ENCODE results near the gene FRMD4A.
A peak's percentile ranks its signal among the peaks of the same experiment; 100 is the strongest.

Gene FRMD4A

DNA sequence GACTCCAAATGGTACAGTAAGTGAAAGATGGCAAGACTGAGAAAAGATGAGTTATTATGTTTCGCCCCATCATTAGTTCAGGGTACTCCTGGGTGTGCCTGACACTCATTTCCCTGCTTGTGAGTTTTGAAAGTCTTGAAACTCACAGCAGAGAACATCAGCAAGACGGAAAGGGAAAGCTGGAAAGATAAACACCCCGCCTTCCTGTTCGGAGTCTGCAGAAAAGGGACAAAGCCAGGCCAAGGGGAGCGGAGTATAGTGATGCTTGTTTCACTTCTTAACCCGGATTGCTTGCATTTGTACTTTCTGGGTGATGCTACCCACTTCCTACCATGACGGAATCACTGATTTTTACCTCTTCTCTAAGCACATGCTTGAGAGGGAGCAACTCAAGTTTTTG lies 294.5 kb downstream of the FRMD4A start:
- DNase-seq (ENCODE audit: extremely low read depth, low read depth) = no peak
- TF ChIP-seq, protein P1, sequence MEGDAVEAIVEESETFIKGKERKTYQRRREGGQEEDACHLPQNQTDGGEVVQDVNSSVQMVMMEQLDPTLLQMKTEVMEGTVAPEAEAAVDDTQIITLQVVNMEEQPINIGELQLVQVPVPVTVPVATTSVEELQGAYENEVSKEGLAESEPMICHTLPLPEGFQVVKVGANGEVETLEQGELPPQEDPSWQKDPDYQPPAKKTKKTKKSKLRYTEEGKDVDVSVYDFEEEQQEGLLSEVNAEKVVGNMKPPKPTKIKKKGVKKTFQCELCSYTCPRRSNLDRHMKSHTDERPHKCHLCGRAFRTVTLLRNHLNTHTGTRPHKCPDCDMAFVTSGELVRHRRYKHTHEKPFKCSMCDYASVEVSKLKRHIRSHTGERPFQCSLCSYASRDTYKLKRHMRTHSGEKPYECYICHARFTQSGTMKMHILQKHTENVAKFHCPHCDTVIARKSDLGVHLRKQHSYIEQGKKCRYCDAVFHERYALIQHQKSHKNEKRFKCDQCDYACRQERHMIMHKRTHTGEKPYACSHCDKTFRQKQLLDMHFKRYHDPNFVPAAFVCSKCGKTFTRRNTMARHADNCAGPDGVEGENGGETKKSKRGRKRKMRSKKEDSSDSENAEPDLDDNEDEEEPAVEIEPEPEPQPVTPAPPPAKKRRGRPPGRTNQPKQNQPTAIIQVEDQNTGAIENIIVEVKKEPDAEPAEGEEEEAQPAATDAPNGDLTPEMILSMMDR (IDR thresholded peaks at IDR 0.05; ENCODE audit: low read depth, low read length) = no peak

DNA sequence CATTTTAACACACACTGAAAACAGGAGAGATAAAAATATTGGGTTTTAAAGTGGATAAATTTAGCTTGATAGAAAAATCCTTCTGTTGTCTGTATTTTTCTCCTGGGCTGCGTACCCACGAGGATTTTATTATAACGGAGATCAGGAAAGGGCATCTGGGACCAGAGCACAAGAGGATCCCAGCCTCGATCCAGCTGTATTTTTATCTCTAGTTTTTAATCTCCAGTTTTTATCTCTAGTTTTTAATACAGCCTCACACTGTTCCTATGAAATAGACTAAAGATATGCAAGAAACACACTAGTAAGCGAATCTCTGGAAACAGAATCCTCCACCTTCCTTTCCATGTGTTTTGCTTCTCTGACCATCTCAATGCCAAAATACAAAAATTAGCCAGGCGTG lies 295.2 kb downstream of the FRMD4A start:
- TF ChIP-seq, protein P1 (IDR thresholded peaks at IDR 0.05; ENCODE audit: low read depth, low read length) = no peak

DNA sequence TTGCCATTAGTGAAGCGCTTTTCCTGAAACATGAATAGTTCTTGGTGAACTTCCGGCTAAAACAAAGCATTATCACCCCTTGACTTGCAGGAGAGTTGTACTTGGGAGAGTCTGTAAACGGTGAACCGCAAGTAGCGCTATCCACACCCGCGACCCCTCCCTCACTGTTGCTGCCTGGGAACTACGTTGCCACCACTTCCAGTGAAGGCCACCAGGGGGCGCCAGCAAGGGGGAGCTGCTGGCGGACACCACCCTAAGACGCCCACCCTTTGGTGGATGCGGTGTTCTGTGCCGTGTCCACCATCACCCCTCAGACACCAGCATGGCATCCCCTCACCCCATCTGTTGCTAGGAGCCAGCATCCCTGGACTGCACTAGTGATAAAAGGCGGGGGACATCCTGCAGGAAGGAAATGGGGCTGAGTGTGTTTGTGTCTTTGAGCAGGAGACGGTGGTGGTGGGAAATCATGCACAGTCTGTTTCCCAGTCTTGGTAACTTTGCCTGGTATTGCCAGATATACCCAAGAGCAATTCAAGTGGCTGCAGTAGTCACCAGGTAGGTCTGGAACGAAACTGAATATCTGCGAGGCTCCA lies 298.2 kb downstream of the FRMD4A start:
- DNase-seq (ENCODE audit: extremely low read depth, low read depth) = no peak
- TF ChIP-seq, protein P1 (IDR thresholded peaks at IDR 0.05; ENCODE audit: low read depth, low read length) = peak; percentile 69

More for the DNA sequence above, 295.2 kb downstream of the FRMD4A start:
- no peak for DNase-seq (ENCODE audit: extremely low read depth, low read depth)

DNA sequence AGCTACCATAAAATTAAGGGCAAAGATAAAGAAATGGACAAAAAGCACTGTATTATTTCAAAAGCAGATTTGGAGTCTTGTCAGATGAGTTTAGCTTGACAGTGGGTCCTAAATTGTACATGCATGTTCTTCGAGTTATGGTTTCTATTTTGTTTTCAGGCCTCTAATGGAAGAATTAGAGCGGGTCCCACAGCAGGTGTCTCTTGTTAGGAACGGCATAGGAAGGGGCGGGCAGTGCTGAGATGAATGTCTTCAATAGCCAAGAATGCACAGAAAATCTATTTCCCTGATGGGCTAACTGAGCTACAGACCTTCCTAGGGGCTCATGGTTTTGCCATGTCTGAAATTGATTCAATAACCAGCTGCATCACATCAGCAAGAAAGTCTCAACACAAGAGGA lies 304.4 kb downstream of the FRMD4A start:
- TF ChIP-seq, protein P1 (IDR thresholded peaks at IDR 0.05; ENCODE audit: low read depth, low read length) = no peak

DNA sequence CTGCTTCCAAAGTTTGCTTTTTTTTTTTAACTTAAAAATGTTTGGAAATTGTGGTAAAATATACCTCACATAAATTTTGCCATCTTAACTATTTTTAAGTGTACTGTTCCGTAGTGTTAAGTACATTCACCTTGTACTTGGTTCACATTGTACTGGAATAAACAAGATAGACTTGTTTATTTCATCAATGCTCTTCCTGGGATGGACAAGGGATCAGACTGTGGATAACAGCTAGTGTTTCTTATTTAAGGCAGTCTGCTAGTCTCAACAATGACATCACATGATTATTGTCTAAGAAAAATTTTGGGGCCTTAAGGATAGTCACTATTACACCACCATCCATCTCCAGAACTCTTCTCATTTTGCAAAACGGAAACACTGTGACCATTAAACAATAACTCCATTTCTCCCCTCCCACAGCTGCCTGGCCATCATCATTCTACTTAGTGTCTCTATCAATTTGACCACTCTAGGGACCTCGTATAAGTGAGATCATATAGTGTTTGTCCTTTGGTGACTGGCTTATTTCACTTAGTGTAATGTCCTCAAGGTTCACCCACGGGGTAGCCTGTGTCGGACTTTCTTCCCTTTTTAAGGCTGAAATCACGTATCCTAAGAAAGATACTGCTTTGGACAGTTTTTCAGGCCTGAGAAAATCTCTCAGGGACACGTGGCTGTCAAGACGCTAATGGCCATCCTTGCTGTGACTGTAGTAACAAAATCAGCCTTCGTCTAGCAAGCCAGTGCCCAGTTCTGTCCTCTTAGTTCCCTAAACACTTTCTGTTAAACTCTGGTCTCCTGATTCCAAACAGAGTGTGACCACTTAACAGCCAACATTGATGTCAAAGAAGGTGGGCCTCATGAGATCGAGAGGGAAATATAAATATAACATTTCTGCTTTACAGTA lies 305.2 kb downstream of the FRMD4A start:
- TF ChIP-seq, protein P1 (IDR thresholded peaks at IDR 0.05; ENCODE audit: low read depth, low read length) = no peak
- no peak for DNase-seq (ENCODE audit: extremely low read depth, low read depth)

More for the DNA sequence above, 304.4 kb downstream of the FRMD4A start:
- no peak for DNase-seq (ENCODE audit: extremely low read depth, low read depth)

DNA sequence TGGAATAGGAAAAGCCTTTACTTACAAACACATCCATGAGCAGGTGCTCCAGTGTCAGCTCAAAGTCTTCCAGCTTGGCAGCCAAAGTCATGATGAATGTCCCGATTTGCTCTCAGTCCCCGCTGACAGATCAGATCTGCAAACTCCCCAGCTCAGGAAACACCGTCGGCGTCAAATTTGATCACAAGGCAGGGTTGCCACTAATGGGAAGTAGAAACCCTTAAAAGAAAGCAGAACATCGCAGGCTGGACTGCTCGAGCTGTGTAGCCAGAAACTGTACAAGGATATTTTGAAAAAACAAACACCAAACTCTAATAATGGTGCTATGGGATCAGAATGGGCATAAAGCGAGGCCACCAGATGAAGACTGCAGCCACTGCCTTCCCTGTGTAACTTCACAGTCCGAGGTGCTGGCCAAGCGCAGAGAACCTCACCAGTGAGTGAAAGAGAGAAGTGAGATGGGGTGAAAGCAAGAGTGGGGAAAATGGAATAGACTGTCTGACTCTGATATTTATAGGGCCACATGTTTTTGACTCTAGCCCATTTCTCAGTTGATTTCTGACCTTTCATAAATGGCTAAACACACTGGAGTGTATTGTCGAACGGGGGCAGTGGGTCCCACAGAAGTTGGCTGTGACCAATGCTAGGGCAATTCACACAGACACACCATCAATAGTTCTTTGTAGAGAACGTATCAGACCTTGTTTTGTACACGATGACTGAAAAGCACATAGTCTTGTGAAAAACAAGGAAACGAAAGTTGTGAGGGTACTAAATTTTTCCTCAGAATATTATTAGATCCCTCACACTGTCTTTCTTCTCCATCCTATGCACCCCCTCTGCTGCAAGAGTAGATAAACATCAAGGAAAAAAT lies 306.2 kb downstream of the FRMD4A start:
- TF ChIP-seq, protein P1 (IDR thresholded peaks at IDR 0.05; ENCODE audit: low read depth, low read length) = no peak

More for the DNA sequence above, 306.2 kb downstream of the FRMD4A start:
- DNase-seq (ENCODE audit: extremely low read depth, low read depth) = no peak

All from AG09319 (cell line).